WERI-Rb-1 (cell line): ENCODE measurements around the gene JAML.

Experiments used
- DNase-seq: peaks from one replicate; pipeline ENCODE4 v3.0.0-alpha.2; 2020
- H3K27ac ChIP-seq: fragments of 250-450 bp; sonication (Bioruptor Pico); 2 replicates; pipeline ENCODE4 v1.5.1; 2020; ENCODE audit warnings: mild to moderate bottlenecking, moderate library complexity
- H3K27me3 ChIP-seq: fragments of 250-450 bp; sonication (Bioruptor Pico); 2 replicates; pipeline ENCODE4 v1.5.1; 2021; ENCODE audit warnings: mild to moderate bottlenecking, low read depth, moderate library complexity; ENCODE audit not compliant: insufficient read depth, severe bottlenecking
- H3K36me3 ChIP-seq: fragments of 250-450 bp; sonication (Bioruptor Pico); 2 replicates; pipeline ENCODE4 v1.5.1; 2020; ENCODE audit warnings: mild to moderate bottlenecking, moderate library complexity
- H3K4me3 ChIP-seq: 2 replicates; pipeline ENCODE4 v1.5.1; 2011; ENCODE audit warnings: low read depth, mild to moderate bottlenecking, control low read depth, low read length
- H3K9me3 ChIP-seq: fragments of 250-450 bp; sonication (Bioruptor Pico); 2 replicates; pipeline ENCODE4 v1.5.1; 2021; ENCODE audit warnings: mild to moderate bottlenecking, moderate library complexity; ENCODE audit not compliant: severe bottlenecking
- TF ChIP-seq, protein P1 (sequence below): IDR thresholded peaks from 2 replicates; pipeline ENCODE4 v1.5.1; 2011; ENCODE audit warnings: low read depth, mild to moderate bottlenecking, control low read depth, inconsistent platforms, low read length

Gene JAML

DNA sequence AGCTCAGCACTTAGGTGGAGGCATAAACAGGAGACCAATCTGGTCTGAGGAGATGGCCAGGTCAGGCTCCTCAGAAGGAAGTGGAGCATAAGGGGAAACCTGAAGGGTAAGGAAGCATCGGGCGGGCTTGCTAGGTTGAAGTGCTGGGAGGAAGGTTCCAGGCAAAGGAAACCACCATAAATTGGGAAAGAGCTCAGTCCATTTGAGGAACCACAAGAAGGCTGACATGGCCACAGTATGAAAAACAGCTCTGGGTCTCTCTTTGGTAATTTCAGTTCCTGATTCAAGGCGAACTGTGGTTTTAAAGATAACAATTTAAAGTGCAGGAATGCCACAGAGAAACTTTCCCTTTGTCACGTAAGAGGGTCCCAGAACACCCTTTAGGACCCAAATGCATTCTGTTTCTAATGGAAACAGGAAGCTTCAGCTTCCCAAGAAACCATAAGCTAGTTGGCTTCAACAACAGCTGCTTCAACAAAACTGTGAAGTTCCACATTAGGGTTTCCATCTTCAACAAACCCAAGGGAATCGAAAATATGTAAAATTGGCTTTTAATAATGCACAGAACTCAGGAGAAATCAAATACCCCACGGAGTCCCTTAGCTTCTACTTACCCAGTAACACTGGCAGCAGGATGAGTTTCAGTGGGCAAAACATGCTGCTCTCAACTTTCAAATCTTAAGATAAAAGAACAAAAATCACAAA is 10.4 kb downstream of the JAML start:
- no peak overlapping the region for H3K27ac ChIP-seq
- no peak overlapping the region for H3K4me3 ChIP-seq
- no peaks in the 10 kb centered on the region for H3K9me3 ChIP-seq
- H3K27me3 ChIP-seq = no peaks in the 10 kb centered on the region
- TF ChIP-seq, protein P1, sequence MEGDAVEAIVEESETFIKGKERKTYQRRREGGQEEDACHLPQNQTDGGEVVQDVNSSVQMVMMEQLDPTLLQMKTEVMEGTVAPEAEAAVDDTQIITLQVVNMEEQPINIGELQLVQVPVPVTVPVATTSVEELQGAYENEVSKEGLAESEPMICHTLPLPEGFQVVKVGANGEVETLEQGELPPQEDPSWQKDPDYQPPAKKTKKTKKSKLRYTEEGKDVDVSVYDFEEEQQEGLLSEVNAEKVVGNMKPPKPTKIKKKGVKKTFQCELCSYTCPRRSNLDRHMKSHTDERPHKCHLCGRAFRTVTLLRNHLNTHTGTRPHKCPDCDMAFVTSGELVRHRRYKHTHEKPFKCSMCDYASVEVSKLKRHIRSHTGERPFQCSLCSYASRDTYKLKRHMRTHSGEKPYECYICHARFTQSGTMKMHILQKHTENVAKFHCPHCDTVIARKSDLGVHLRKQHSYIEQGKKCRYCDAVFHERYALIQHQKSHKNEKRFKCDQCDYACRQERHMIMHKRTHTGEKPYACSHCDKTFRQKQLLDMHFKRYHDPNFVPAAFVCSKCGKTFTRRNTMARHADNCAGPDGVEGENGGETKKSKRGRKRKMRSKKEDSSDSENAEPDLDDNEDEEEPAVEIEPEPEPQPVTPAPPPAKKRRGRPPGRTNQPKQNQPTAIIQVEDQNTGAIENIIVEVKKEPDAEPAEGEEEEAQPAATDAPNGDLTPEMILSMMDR = no peak
- no peak for DNase-seq
- H3K36me3 ChIP-seq = no peaks in the 10 kb centered on the region

- H3K27me3 ChIP-seq = no peaks in the 10 kb centered on the region
- H3K36me3 ChIP-seq = no peaks in the 10 kb centered on the region
- TF ChIP-seq, protein P1 = no peak
- DNase-seq = no peak
- no peaks in the 10 kb centered on the region for H3K9me3 ChIP-seq
- H3K4me3 ChIP-seq = no peak overlapping the region
- no peak overlapping the region for H3K27ac ChIP-seq
Measured at GRCh38 chr11:118213781-118214180, 11.0 kb downstream of the JAML start.

- H3K9me3 ChIP-seq = no peaks in the 10 kb centered on the region
- H3K4me3 ChIP-seq = no peak overlapping the region
- H3K36me3 ChIP-seq = no peaks in the 10 kb centered on the region
- DNase-seq = no peak
- no peak overlapping the region for H3K27ac ChIP-seq
- H3K27me3 ChIP-seq = no peaks in the 10 kb centered on the region
- TF ChIP-seq, protein P1 = no peak
Measured at GRCh38 chr11:118213201-118213600, 11.6 kb downstream of the JAML start.

GRCh38 chr11:118212781-118213191 is 12.0 kb downstream of the JAML start:
- TF ChIP-seq, protein P1 = no peak
- no peak for DNase-seq
- no peaks in the 10 kb centered on the region for H3K27me3 ChIP-seq
- no peak overlapping the region for H3K4me3 ChIP-seq
- no peaks in the 10 kb centered on the region for H3K9me3 ChIP-seq
- no peaks in the 10 kb centered on the region for H3K36me3 ChIP-seq
- no peak overlapping the region for H3K27ac ChIP-seq

DNA sequence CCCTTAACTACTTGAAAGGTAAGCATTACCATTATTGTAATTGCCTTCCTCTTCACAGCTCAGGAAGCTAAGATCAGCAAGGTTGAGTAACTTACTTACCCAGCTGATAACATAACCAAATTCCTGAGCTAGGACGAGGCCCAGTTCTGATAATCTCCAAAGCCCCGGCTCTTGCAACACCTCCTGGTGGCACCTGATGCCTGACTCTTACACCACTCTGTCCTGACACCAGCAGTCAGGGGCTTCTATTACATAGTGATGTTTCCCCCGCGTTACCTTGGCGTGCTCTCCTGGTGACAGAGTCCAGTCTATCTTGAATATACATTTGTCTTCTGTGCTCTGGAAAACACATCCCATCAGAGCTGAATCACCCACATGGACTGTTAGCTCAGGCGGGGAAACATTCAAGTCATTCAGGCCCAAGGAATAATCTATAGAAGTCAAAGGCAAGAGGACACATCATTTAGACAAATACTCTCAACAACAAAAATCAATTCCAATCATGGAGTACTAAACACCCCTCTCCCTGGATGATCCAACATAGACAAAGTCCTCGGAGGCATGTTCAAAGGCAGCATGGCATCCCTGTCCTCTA is 12.6 kb downstream of the JAML start:
- TF ChIP-seq, protein P1 = no peak
- Histone ChIP-seq H3K9me3 (no peaks in the 10 kb centered on the region), H3K36me3 (no peaks in the 10 kb centered on the region), H3K27me3 (no peaks in the 10 kb centered on the region), H3K4me3 (no peak overlapping the region), H3K27ac (no peak overlapping the region)
- DNase-seq = no peak
